ENCODE results near the gene PSENEN. TPM values are rescaled to one million over a fixed set of nuclear protein-coding genes. Genes with fewer than 3 reads are reported as not detected.

PSENEN gene
- total and polyA plus RNA-seq, 9 of the 15 experiments (the other 6 are each of a cell fraction or from before 2014, with no cell fraction given): 34.5 to 299 (median 61.1) TPM

- FAIRE-seq: peak; percentile 46
- Histone ChIP-seq H3K27me3 (ENCODE audit: control insufficient read depth in 2 of 2, insufficient read depth in 2 of 2, low read length in 2 of 2) (no peaks in the 10 kb centered on the region), H3K36me3 (ENCODE audit: control insufficient read depth, insufficient read depth, low read length) (peaks cover 19% of the 10 kb centered on the region; the same call in 1 of the 3 replicates), H4K20me1 (replicated peaks; ENCODE audit: control insufficient read depth, insufficient read depth, low read length) (no peaks in the 10 kb centered on the region), H3K9me3 (replicated peaks; ENCODE audit: control insufficient read depth, insufficient read depth, low read depth, low read length) (no peaks in the 10 kb centered on the region), H3K79me2 (ENCODE audit: control insufficient read depth, insufficient read depth, low read length) (peaks cover 16% of the 10 kb centered on the region), H3K4me1 (replicated peaks in 1 of 2; ENCODE audit: control insufficient read depth in 2 of 2, insufficient read depth in 2 of 2, low read length in 2 of 2) (peaks cover 32 to 55% of the 10 kb centered on the region in 2 experiments; a peak in 4 of 5 replicates), H3K9ac (ENCODE audit: insufficient read depth in 1 of 2, low read depth in 2 of 2, low read length in 2 of 2) (peak overlapping the region; percentile 92 to 94), H2AFZ (ENCODE audit: low read depth, low read length) (peak overlapping the region; percentile 92), H3K4me3 (peak overlapping the region; percentile 92), H3K27ac (ENCODE audit: extremely low read depth, low read depth, low read length) (peak overlapping the region; percentile 99), H3K4me2 (ENCODE audit: insufficient read depth, low read length) (peak overlapping the region; percentile 95), H3K9me1 (ENCODE audit: control insufficient read depth, insufficient read depth, low read length) (no peaks in the 10 kb centered on the region)
- in situ Hi-C loops (cut with MboI): no loop called here
- ATAC-seq: peak; percentile 73
- BruUV-seq (replicated peaks): TSS peak; percentile 67
- peak; percentile 83 to 97 (median 86) for DNase-seq (ENCODE audit: extremely low read depth in 1 of 4, low spot score in 3 of 4)
- WGBS (ENCODE audit: insufficient coverage, low coverage, missing lambda C conversion rate): 6% methylated on average over 40 of the region's 41 CpGs
- intact Hi-C loops (cut with micrococcal nuclease): loop anchor here (10.0 kb wide), 1 partner anchor 100 kb away; the partner anchor contains the start of genes COX6B1 and ETV2
- CTCF ChIA-PET (ENCODE audit: low intra/inter-chr PET ratio): no interaction called here
- POLR2A ChIA-PET: interaction anchor here (0.6 to 1.9 kb wide), 6 partner anchors 8 to 400 kb away, joined by 3 to 12 read pairs (median 4); partner anchors contain the start of gene PROSER3
- TF ChIP-seq, protein P1, sequence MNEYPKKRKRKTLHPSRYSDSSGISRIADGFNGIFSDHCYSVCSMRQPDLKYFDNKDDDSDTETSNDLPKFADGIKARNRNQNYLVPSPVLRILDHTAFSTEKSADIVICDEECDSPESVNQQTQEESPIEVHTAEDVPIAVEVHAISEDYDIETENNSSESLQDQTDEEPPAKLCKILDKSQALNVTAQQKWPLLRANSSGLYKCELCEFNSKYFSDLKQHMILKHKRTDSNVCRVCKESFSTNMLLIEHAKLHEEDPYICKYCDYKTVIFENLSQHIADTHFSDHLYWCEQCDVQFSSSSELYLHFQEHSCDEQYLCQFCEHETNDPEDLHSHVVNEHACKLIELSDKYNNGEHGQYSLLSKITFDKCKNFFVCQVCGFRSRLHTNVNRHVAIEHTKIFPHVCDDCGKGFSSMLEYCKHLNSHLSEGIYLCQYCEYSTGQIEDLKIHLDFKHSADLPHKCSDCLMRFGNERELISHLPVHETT (CRISPR knock-in tag; conservative IDR thresholded peaks at IDR 0.05 in 1 of 2, IDR thresholded peaks at IDR 0.05 in 1 of 2): peak in 1 of 2 experiments; percentile 61; a peak in 1 of 4 replicates
- 0 out of 2 replicates have a peak, but pooled peaks have one; percentile 12 for TF ChIP-seq CTBP1 (IDR thresholded peaks at IDR 0.05; ENCODE audit: borderline replicate concordance)
- TF ChIP-seq ZNF253 (CRISPR knock-in tag; conservative IDR thresholded peaks at IDR 0.05): no peak
- peak; percentile 39; the same call in 1 of the 2 replicates for TF ChIP-seq ELF4 (CRISPR knock-in tag; IDR thresholded peaks at IDR 0.05)
- TF ChIP-seq ZSCAN29 (IDR thresholded peaks at IDR 0.05): no peak
- TF ChIP-seq EGR1 (conservative IDR thresholded peaks at IDR 0.05): peak; percentile 50
- no peak for TF ChIP-seq ZKSCAN3 (CRISPR knock-in tag; IDR thresholded peaks at IDR 0.05)
- no peak for TF ChIP-seq CEBPB (tag; IDR thresholded peaks at IDR 0.05)
- TF ChIP-seq, protein P2, sequence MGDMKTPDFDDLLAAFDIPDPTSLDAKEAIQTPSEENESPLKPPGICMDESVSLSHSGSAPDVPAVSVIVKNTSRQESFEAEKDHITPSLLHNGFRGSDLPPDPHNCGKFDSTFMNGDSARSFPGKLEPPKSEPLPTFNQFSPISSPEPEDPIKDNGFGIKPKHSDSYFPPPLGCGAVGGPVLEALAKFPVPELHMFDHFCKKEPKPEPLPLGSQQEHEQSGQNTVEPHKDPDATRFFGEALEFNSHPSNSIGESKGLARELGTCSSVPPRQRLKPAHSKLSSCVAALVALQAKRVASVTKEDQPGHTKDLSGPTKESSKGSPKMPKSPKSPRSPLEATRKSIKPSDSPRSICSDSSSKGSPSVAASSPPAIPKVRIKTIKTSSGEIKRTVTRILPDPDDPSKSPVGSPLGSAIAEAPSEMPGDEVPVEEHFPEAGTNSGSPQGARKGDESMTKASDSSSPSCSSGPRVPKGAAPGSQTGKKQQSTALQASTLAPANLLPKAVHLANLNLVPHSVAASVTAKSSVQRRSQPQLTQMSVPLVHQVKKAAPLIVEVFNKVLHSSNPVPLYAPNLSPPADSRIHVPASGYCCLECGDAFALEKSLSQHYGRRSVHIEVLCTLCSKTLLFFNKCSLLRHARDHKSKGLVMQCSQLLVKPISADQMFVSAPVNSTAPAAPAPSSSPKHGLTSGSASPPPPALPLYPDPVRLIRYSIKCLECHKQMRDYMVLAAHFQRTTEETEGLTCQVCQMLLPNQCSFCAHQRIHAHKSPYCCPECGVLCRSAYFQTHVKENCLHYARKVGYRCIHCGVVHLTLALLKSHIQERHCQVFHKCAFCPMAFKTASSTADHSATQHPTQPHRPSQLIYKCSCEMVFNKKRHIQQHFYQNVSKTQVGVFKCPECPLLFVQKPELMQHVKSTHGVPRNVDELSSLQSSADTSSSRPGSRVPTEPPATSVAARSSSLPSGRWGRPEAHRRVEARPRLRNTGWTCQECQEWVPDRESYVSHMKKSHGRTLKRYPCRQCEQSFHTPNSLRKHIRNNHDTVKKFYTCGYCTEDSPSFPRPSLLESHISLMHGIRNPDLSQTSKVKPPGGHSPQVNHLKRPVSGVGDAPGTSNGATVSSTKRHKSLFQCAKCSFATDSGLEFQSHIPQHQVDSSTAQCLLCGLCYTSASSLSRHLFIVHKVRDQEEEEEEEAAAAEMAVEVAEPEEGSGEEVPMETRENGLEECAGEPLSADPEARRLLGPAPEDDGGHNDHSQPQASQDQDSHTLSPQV (IDR thresholded peaks at IDR 0.05): no peak
- TF ChIP-seq ZFP36 (IDR thresholded peaks at IDR 0.05; ENCODE audit: low read depth, low read length, partially characterized antibody): peak; percentile 76
- no peak for TF ChIP-seq POLR2AphosphoS2 (IDR thresholded peaks at IDR 0.05; ENCODE audit: low read length)
- TF ChIP-seq POLR2H (tag; IDR thresholded peaks at IDR 0.05; ENCODE audit: low read depth): peak; percentile 76; the same call in 1 of the 2 replicates
- TF ChIP-seq USF1 (CRISPR knock-in tag; IDR thresholded peaks at IDR 0.05): no peak
- no peak for TF ChIP-seq ASH1L (IDR thresholded peaks at IDR 0.05; ENCODE audit: borderline replicate concordance, low read depth, partially characterized antibody)
Measured at GRCh38 chr19:35744430-35745327, 772 bp upstream of the PSENEN start.
